ENCODE results near the gene LRRC8B.
"Not testable (repeated sequence)": the region's sequence is repeated elsewhere in the genome, so short reads cannot be mapped to it uniquely, and the experiment has no call there.

The LRRC8B gene

GRCh38 chr1:89581859-89582258, 57.2 kb downstream of the LRRC8B start:
- no peak for DNase-seq (ENCODE audit: low read depth, low spot score)

DNA sequence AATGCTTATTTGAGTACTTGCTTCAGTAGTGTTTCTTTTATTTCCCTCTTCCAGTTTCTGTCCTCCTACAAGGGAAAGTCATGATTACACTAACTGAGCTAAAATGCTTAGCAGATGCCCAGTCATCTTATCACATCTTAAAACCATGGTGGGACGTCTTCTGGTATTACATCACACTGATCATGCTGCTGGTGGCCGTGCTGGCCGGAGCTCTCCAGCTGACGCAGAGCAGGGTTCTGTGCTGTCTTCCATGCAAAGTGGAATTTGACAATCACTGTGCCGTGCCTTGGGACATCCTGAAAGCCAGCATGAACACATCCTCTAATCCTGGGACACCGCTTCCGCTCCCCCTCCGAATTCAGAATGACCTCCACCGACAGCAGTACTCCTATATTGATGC, 57.9 kb downstream of the LRRC8B start:
- DNase-seq (ENCODE audit: low read depth, low spot score): no peak

- DNase-seq (ENCODE audit: low read depth, low spot score): no peak
These were observed 59.6 kb downstream of the LRRC8B start for GRCh38 chr1:89584211-89584610.

- DNase-seq (ENCODE audit: low read depth, low spot score): no peak
These were observed 60.2 kb downstream of the LRRC8B start for GRCh38 chr1:89584781-89585180.

GRCh38 chr1:89587729-89588161, 63.1 kb downstream of the LRRC8B start:
- no peak for DNase-seq (ENCODE audit: low read depth, low spot score)

DNA sequence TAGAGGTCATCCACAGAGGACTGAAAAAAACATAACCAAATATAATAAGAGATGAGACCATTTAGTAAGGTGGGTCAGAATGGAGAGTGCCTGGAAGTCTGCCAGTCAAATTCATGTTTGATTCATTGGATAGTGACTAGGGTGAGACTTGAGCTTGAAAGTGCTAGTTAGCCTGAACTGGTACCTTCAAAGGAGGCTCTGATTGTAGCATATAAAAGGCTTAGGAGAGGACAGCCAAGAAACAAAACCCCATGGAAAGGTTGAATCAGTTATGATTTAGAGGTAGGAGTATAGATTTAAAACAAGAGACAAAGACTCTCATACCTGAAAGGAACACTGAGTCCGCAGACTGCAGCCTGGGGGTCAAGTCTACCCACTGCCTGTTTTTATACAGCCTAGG, 63.9 kb downstream of the LRRC8B start:
- no peak for DNase-seq (ENCODE audit: low read depth, low spot score)

DNA sequence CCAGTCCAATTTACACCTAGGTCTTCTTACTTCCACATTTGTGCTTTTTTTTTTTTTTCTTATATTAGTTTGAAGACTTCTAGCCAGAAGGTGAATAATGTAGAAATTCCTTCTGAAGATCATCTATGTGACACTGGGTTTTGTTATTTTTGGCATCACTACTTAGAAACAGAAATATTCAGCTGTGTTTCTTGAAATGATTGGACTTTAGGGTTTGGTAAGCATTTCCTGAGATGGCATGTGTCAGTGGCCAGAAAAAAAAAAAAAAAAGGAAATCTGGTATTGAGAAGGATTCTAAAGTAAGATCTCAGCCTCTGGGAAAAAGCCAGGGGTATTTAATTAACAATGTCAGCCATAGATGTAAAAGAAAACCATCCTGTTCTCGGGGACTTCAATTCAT, 64.9 kb downstream of the LRRC8B start:
- DNase-seq (ENCODE audit: low read depth, low spot score): no peak

GRCh38 chr1:89590341-89591080, 65.9 kb downstream of the LRRC8B start:
- DNase-seq (ENCODE audit: low read depth, low spot score): no peak

DNA sequence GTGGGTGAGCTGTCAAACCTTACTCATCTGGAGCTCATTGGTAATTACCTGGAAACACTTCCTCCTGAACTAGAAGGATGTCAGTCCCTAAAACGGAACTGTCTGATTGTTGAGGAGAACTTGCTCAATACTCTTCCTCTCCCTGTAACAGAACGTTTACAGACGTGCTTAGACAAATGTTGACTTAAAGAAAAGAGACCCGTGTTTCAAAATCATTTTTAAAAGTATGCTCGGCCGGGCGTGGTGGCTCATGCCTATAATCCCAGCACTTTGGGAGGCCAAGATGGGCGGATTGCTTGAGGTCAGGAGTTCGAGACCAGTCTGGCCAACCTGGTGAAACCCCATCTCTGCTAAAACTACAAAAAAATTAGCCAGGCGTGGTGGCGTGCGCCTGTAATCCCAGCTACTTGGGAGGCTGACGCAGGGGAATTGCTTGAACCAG, 68.3 kb downstream of the LRRC8B start:
- DNase-seq (ENCODE audit: low read depth, low spot score): not testable (repeated sequence)

DNA sequence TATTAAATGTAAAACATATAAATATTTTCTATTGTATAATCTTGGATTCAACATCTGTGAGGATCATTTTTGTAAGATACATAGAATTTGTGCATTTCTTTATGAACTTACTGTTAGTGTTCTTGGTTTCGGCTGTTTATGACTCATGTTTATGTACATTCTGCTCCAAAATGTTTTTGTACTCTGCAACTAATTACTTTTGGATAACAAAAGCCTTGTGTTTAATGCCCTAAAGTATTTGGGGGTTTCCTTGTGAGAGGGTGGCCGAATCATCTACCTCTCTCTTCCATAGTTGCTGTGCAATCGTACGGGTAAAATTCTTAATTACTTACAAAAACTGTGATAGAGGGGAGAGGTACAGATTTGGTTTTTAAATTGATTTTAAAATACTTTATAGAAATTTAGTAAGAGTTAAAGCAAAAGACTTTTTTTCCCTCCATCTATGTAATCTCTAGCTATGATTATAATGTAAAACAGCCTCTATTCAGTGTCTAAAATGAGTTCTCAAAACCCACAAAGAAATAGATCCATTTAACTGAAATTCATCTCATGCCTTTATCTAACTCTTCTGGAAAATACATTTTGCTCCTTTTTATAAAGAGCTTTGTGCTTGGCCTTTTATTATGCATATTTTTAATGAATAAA, 69.6 kb downstream of the LRRC8B start:
- DNase-seq (ENCODE audit: low read depth, low spot score): no peak

GRCh38 chr1:89596698-89597097, 72.1 kb downstream of the LRRC8B start:
- DNase-seq (ENCODE audit: low read depth, low spot score): no peak

DNA sequence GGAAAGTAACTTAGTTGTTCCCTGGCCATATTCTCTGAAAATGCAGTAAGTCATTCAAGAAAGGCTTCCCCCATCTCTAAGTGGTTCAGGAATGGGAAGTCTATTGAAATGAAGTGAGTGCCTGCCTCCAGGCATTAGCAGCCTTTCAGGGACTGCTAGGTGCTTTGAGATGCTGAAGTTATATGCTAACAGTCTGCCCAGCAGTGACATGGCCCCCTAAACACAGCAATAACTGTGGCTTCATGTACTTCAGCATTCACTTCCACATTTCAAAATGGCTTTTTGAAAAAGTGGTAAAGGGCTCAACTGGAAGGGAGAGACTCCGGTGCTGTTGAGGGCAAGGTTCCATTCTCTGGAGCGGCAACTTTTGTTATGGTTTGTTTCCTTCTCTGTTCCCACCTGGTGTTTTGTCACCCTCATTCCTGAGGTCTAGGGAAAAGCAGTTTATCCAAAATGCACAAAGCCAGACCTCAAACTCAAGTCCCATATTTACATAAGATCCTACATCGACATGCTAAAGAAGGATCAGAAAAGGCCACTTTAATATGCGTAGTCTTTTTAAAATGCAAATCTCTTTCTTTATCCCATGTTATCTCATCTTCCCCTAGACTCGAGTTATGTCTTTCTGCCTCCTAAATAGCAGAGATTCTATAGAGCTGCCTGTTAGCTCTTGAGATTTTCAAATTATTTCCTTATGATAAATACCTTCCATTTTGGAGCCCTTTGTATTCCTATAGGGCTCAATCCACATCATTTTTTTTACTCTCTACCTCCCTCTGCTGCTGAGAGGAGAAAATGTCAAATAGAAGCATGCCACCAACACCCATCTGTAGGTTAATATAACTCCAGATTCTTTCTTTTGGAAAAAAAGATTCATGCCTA, 74.1 kb downstream of the LRRC8B start:
- no peak for DNase-seq (ENCODE audit: low read depth, low spot score)

- no peak for DNase-seq (ENCODE audit: low read depth, low spot score)
These were observed 74.7 kb downstream of the LRRC8B start for GRCh38 chr1:89599332-89599630.

DNA sequence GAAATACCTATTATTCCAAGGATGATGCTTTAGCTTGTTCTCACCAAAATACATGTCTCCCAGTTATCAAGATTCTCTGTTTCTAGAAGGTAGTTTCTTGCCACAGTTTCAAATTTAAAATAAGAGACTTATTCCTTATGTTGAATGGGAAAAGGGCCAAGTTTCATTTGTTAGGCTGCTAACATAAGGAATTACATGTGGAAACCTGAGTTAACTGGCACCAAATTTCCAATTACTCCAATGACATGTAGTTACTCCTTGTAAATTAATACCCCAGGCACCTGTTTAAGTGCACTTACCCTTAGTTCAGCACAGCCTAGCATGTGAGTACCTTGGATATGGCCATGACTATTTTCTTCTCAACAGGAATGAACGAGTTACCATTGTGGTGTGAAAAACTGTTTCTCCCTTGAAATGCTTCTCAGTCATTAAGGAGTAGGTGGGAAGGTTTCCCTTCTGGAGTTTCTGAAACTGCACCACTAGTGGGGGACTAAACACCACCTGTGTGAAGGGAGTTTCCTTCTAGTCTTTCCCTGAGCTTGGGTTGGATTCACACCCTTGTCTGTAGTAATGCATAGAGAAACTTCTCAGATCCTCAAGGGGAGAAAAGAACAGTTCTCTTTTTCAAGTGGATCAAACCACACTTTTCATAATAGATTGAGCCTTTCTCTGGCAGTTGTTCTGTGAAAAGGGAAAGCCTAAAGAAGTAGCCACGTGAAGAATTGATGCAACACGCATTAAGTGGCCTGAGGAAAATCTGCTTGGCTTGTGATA, 76.0 kb downstream of the LRRC8B start:
- DNase-seq (ENCODE audit: low read depth, low spot score): no peak

DNA sequence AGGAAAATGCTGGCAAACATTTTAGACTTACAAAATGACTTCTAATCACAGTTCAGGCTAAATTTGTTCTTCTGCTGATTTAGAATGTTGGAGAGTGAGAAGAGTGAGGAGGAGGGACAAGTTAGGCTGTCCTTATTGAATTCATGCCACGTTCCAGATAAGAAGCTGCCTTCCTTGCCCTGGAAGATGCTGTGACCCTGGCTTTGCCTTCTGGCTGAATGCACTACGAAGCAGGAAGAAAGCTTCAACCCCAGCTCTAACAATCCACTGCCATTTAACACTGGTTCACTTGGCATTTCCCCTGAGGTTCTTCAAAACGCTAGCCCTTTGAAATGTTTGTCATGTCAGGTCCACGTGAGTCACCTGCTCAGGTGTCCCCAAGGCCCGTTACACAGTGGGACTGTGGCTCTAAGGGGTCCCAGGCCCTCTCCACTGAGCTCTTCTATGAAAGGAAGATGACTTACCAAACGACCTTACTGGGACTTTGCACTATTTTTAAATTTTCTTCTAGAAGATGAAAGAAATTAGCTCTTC, 78.3 kb downstream of the LRRC8B start:
- DNase-seq (ENCODE audit: low read depth, low spot score): no peak

DNA sequence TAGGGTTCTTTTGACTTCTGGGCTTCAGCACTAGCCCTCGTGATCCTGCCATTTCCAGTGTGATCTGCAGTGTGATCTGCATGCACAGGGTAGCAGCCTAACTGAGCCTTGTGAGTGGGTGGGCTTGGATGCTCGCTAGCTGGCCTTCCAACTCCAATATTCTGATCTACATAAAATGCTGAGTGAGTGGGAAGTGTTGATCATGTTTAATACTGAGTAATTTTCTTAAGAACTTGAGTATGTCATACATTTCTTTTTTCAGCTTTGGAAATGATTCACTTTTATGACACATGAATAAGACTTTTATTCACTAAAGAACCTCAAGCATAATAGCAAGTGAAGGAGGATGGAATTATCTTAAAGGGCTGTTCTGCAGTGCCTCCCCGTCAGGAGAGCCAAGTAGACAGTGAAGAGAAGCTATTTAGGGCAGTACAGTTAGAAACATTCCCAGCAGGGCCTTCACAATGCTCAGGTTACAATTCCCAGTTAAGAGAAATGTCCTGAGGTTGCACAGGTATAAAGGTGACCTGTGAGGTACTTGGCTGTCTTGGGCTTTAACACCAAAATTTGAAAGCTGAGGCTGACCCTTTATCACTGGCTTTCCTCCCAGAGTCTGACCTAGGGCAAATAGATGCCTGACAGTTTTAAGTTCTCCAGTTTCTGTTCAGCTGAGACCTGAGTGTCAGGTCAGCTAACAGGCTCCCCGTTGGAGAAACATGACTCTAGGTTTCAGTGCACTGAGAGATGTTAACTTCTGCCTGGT, 79.2 kb downstream of the LRRC8B start:
- DNase-seq (ENCODE audit: low read depth, low spot score): no peak

GRCh38 chr1:89604414-89604735, 79.7 kb downstream of the LRRC8B start:
- DNase-seq (ENCODE audit: low read depth, low spot score): no peak

- no peak for DNase-seq (ENCODE audit: low read depth, low spot score)
These were observed 81.1 kb downstream of the LRRC8B start for GRCh38 chr1:89605692-89606091.

GRCh38 chr1:89606227-89606980, 81.8 kb downstream of the LRRC8B start:
- no peak for DNase-seq (ENCODE audit: low read depth, low spot score)

DNA sequence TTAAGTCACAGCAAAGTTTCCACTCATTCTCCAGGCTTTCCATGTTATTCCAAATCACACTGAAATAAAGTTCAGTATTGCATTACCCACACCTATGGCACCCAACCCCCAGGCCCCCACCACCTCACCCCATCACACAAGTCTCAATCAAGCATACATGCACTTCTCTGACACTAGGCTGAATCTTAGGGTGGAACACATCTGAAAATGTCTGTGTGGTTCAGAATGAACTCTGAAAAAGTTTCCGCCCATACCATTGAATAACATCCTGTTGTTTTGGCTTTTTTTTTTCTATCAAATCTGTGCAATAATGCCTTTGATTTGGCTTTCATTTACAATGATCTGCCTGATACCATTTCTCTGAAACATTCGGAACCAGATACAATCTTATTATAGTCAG, 82.5 kb downstream of the LRRC8B start:
- no peak for DNase-seq (ENCODE audit: low read depth, low spot score)

Data from iPS DF 19.7 (cell line).